ENCODE data around the gene AFG3L2.

DNA sequence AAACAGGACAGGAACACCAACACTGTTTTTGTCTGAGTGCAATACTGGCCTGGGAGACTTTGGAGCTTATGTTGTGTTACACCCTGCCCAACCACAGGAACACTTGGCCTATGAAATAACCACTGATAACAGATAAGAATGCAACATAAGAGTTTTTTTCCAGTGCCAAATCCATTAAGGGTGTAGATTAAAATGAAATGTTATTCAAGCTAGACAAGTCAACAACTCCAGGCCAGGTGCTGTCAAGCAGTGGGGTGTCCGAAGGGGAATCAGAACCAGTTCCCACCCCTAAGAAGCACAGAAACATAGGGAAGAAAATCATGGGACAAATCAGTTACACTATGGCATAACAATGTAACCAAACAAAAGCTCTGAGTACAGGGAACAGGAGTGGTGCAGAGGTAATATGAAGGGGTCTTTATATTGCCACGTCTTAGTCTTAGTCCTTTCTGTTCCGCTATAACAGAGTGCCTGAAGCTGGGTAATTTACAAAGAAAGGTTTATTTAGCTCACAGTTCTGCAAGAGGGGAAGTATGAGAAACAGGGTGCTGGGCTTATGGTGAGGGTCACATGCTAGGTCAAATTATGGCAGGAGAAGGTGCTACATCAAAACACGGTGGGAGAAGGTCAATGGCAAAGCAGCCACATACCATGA is 3.8 kb downstream of the AFG3L2 start:
- TF ChIP-seq, protein P1, sequence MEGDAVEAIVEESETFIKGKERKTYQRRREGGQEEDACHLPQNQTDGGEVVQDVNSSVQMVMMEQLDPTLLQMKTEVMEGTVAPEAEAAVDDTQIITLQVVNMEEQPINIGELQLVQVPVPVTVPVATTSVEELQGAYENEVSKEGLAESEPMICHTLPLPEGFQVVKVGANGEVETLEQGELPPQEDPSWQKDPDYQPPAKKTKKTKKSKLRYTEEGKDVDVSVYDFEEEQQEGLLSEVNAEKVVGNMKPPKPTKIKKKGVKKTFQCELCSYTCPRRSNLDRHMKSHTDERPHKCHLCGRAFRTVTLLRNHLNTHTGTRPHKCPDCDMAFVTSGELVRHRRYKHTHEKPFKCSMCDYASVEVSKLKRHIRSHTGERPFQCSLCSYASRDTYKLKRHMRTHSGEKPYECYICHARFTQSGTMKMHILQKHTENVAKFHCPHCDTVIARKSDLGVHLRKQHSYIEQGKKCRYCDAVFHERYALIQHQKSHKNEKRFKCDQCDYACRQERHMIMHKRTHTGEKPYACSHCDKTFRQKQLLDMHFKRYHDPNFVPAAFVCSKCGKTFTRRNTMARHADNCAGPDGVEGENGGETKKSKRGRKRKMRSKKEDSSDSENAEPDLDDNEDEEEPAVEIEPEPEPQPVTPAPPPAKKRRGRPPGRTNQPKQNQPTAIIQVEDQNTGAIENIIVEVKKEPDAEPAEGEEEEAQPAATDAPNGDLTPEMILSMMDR (IDR thresholded peaks at IDR 0.05; ENCODE audit: insufficient read depth, low read depth, low read length) = no peak
- no peak for TF ChIP-seq EZH2 (IDR thresholded peaks at IDR 0.05; ENCODE audit: insufficient read depth, low read length)

All from astrocyte (in vitro differentiated cells and primary cell).